Measurements from ENCODE around the gene DPH2.

- TF ChIP-seq CTCF (conservative IDR thresholded peaks at IDR 0.05; ENCODE audit: low read length) (no peak), EZH2phosphoT487 (IDR thresholded peaks at IDR 0.05; ENCODE audit: borderline replicate concordance, low read depth, low read length) (no peak)
Measured at GRCh38 chr1:44008259-44008658, 38.4 kb downstream of the DPH2 start.

Measured in OCI-LY7 (cell line).